ENCODE results near the gene GABBR2.

DNA sequence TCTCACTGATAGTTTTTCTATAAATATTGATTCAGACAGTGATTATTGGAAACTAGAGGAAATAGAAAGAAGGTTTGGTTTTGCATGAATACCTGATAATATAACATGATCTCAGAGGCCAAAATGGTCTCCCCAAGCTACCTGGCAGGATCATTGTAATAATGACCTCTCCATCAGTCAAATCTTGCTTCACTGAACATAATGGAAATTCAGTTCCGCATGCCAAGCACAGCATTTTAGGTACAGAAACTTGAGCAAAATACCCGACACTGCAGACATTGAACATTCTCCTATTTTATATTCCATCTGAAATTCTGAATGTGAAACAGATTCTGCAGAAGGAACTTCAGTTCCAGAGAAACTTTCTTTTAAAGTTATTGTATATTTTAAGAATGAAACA lies 444.2 kb downstream of the GABBR2 start:
- TF ChIP-seq CTCF (IDR thresholded peaks at IDR 0.05) (no peak), POLR2A (IDR thresholded peaks at IDR 0.05) (no peak)

Data from adrenal gland (tissue), 5 donors.